PC-3 (cell line): ENCODE data around the gene PURA.

Experiments used
- EZH2 ChIP-seq: fragments of 300-600 bp; sonication (generic); IDR thresholded peaks from one replicate; pipeline ENCODE4 v1.6.1; 2017; ENCODE audit warnings: antibody characterized with exemption, mild to moderate bottlenecking, low read length; ENCODE audit not compliant: unreplicated experiment
- EZH2phosphoT487 ChIP-seq: fragments of 300-600 bp; sonication (generic); IDR thresholded peaks from 2 replicates; pipeline ENCODE4 v1.6.1; 2018; ENCODE audit warnings: mild to moderate bottlenecking, antibody characterized with exemption, low read length, borderline replicate concordance
- TF ChIP-seq, protein P1 (sequence below): fragments of 300-600 bp; sonication (generic); conservative IDR thresholded peaks from 2 replicates; pipeline ENCODE4 v1.5.1; 2017; ENCODE audit warnings: antibody characterized with exemption, low read depth, mild to moderate bottlenecking, low read length

DNA sequence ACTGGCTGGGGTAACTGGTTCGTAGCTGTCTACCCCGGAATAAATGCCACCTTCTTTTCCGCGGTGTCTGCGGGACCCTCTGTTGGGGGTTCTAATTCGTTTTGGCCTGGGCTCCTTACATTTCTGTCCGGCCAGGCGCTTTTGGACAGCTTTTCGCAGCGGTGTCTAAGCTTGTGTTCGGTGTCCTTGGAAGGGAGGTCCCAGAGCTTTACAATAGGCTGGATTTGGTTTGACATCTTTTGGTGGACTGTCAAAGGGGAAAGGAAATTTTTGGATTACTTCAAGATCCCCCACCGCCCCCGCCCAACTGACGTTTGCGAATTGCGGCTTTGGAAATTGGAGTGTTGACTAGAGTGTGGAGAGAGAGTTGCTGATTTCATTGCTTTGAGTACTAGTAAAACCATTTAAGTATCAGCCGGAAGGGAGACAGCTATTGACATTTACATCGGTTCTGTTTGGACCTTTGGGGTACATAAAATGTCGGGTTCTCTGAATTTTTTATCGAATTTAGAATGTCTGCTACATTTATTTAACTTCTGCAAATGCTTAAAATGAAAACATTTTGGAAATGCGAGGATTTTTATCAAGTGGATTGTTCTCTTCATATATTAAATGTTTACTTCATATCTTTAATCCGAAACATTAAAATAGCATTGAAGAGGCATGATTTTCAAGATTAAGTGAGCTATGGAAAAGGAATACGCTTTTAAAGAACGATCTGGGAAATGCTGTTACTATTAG lies 4.7 kb upstream of the PURA start:
- TF ChIP-seq, protein P1, sequence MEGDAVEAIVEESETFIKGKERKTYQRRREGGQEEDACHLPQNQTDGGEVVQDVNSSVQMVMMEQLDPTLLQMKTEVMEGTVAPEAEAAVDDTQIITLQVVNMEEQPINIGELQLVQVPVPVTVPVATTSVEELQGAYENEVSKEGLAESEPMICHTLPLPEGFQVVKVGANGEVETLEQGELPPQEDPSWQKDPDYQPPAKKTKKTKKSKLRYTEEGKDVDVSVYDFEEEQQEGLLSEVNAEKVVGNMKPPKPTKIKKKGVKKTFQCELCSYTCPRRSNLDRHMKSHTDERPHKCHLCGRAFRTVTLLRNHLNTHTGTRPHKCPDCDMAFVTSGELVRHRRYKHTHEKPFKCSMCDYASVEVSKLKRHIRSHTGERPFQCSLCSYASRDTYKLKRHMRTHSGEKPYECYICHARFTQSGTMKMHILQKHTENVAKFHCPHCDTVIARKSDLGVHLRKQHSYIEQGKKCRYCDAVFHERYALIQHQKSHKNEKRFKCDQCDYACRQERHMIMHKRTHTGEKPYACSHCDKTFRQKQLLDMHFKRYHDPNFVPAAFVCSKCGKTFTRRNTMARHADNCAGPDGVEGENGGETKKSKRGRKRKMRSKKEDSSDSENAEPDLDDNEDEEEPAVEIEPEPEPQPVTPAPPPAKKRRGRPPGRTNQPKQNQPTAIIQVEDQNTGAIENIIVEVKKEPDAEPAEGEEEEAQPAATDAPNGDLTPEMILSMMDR: no peak
- TF ChIP-seq EZH2: no peak
- no peak for TF ChIP-seq EZH2phosphoT487
